Fibroblast of gingiva (primary cell): ENCODE measurements around the gene TERB1.
"Not testable (repeated sequence)": the region's sequence is repeated elsewhere in the genome, so short reads cannot be mapped to it uniquely, and the experiment has no call there.

Source experiments
- DNase-seq: peaks from one replicate; pipeline ENCODE4 v3.0.0-alpha.2; 2011; ENCODE audit warnings: low read depth

TERB1 gene

DNA sequence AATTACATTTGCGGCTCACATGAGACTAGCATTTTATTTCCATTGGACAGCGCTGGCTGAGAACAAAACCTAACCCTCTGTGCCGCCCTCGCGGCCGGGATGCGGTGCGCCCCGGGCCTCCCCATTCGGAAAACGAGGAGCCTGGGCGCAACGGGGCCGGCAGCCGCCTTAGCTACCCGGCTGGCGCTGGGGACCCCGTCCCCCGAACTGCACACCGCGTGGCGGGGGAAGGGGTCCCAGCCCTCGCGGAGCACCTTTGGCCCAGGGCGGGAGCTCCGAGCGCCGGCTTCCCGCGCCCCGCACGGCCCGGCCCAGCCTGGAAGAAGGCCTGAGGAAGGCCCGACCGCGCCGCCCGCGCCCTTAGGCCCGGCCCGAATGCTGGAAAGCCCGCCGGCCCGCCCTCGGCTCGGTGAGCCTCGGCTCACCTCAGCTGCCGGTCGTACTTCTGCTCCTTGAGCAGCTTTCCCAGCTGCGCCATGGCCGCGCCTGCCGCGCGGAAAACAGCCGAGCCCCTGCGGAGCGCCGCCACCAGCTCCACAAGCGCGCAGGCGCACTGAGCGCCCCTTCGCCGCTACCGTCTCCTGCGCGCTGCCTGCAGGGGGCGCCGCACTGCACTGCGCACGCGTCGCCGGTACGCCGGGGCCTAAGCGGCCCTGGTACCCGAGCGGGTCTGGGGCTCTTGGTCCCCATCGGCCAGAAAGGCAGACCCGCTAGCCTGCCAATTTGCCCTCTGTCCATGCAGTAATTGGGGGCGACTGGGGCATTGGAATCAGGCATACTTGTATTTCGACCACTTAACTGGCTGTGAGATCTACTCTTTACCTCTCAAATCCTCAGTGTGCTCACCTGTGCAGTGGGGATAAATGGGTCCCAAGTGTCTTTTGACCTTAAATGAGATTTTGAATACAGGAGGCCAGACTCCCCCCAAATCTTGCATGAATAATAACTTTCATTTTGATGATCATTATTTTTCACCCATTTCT lies 29.3 kb upstream of the TERB1 start, which contains the start of gene NAE1:
NAE1 (minus strand) TSS at position 555 of the 983 bp plus-strand sequence; CDS start at position 478, 77 bp downstream.
- DNase-seq, result peak; percentile 79

GRCh38 chr16:66824006-66824405 lies 22.6 kb upstream of the TERB1 start:
- DNase-seq, result peak; percentile 9

GRCh38 chr16:66814734-66815133 lies 13.3 kb upstream of the TERB1 start:
- no peak for DNase-seq

GRCh38 chr16:66811043-66811442 lies 9.7 kb upstream of the TERB1 start:
- no peak for DNase-seq

DNA sequence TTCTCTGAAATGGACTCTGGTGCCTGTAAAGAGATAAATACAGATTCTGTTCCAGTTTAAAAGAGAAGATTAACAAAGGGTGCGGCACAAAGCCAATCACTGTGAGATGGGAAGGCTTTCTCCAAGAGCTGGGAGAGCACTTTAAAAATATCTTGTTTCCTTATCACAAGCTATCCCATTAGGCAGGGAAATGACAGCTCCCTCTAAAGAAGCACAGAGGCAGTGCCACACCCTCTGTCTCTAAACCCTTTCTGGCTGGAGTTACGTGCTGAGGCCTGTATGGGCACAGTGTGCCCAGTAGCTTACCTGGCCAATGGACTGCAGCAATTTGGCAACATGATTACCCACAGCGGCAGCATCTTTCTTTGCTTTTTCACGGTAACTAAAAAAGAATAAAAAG lies 9.0 kb upstream of the TERB1 start:
- DNase-seq, result no peak

- DNase-seq, result no peak
Observed at GRCh38 chr16:66809765-66810164, 8.4 kb upstream of the TERB1 start.

DNA sequence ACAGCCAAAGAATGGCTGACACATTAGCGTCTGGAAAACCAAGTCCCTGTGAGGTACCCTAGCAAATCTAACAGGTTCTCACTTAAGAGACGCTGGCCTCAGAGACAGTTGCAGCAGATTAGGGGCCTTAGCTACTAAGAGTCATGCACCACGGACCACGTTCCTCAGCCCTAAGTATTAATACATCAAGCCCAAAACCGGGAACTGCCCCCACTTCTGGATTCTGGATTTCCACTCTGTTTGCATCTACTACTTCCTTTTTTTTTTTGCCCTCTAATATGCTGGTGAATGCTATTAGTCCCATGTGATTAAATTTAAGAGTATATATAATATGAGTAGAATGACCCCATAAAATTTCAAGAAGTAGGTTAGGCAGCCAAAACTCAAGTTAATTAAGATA lies 775 bp upstream of the TERB1 start:
- no peak for DNase-seq

DNA sequence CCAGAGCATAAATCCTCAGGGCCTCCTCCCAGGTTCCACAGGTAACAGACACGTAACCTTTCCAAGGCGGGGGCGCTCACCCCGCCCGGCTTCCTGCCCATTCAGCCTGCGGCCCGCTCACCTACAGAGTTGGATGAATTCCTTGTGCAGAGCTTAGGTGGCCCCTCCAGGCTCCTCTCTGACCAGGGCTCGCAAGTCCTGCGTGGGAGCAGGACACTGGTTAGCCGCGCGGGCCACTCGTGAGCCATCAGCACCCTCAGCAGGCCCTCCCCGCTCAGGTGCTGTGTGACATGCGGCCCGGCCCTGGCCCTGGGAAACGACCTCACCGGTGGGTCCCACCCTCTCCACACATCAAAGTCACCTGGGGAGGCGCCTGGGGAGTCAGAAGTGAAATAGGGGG lies 528 bp downstream of the TERB1 start:
- DNase-seq, result no peak

DNA sequence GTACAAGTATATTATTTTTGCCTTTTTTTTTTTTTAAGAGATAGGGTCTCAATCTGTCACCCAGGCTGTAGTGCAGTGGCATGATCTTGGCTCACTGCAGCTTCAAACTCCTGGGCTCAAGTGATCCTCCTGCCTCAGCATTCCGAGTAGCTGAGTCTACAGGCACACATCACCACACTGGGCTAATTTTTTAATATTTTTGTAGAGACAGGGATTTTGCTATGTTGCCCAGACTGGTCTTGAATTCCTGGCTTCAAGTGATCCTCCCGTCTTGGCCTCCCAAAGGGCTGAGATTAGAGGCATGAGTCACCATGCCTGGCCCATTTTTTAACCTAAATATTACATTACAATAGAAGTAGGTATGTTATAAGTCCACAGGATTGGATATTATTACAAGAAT lies 3.2 kb downstream of the TERB1 start:
- no peak for DNase-seq

DNA sequence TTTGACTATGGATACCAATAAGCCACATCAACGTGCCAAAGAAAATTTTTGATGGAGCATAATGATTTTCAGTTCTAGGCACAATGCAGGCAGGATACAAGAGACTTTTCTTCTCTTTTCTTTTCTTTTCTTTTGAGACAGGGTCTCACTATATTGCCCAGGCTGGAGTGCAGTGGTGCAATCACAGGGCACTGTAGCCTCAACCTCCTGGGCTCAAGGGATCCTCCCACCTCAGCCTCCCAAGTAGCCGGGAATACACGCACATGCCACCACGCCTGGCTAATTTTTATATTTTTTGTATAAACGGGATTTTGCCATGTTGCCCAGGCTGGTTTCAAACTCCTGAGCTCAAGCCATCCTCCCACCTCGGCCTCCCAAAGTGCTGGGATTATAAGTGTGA lies 7.4 kb downstream of the TERB1 start:
- DNase-seq, result not testable (repeated sequence)

- DNase-seq, result no peak
Observed at GRCh38 chr16:66790130-66790733, 11.2 kb downstream of the TERB1 start.

- no peak for DNase-seq
Observed at GRCh38 chr16:66787427-66787826, 14.0 kb downstream of the TERB1 start.

- no peak for DNase-seq
Observed at GRCh38 chr16:66786551-66786950, 14.8 kb downstream of the TERB1 start.

- no peak for DNase-seq
Observed at GRCh38 chr16:66776457-66776856, 24.9 kb downstream of the TERB1 start.

DNA sequence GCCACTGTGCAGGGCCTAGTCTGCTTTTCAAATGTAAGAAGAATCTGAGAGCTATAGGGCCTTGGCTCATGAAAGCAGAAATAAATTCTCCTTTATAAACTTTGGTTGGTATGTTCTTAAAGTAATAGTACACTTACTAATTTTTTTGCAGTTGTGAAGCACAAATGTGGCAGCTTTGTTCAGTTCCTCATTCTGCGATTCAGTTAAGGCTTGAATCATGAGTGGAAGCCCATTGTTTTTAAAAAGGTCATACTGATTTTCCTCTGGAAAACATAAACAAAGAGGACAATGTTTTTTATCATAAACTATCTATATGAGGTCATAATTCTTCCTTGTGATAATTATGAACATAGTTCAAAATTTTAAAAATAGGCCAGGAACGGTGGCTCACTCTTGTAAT lies 26.4 kb downstream of the TERB1 start:
- DNase-seq, result no peak

- no peak for DNase-seq
Observed at GRCh38 chr16:66758086-66758485, 43.3 kb downstream of the TERB1 start.

- DNase-seq, result no peak
Observed at GRCh38 chr16:66754819-66755218, 46.6 kb downstream of the TERB1 start.

DNA sequence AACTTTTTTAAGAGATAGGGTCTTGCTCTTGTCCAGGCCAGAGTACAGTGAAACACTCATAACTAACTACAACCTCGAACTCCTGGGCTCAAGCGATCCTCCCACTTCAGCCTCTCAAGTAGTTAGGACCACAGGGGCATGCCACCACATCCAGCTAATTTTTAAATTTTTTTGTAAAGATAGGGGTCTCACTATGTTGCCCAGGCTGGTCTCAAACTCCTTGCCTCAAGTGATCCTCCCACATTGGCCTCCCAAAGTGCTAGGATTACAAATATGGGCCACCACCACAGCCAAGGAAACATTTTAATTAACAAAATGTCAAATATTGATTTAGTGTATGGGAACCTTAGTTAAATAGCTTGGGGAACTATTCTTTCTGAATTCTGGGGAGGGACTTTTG lies 47.2 kb downstream of the TERB1 start:
- DNase-seq, result no peak

DNA sequence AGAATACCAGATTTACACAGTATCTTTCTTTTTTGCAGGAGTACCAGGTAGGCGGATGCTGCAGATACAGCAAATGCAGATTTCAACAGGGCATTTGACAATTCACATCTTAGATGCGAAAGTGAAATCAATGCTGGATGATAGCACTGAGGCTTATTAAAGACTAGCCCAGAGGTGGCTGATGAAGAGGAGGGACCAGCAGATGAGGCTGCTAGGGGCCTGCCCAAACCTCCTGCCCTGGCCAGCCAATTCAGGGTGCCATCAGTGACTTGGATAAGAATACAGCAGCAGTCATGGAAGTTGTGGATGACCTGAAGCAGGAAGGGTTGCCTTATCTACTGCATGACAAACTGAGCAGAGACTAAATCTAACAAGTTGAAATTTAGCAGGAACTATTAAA lies 48.4 kb downstream of the TERB1 start:
- no peak for DNase-seq

GRCh38 chr16:66752379-66752778 lies 49.0 kb downstream of the TERB1 start:
- no peak for DNase-seq

GRCh38 chr16:66751992-66752322 lies 49.4 kb downstream of the TERB1 start:
- no peak for DNase-seq

DNA sequence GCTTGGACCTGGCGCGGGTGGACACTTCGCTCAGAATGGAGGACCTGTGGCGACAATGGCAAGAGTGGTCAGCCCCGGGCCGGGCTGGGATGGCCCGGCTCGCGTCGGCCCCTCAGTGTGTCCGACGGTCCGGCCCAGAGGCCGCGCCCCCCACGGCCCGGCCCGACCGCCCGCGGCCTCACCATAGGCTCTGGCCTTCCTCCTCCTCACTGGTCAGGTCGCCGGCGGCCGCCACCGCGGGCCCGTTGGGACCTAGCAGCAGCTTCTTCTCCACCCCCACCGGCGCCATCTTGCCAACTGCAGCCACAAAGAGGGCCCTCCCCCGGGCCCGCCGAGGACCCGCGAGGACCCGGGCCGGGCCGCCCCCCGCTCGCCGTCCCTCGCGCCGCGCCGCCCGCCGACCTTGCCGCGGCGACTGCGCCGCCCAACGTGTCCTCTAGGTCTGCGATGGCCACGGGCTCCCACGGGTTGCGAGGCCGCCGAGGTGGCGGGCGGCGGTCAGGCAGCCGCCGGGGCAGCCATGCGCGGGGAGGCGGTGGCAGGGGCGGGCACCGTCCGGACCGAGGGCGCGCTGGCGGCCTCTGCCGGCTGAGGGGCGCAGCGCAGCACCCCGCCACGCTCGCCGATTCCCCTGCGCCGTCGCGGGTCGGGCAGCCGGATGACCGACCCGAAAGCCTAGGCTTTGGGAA lies 49.9 kb downstream of the TERB1 start, which contains the start of gene DYNC1LI2:
DYNC1LI2 (minus strand) TSS at position 307 of the 689 bp plus-strand sequence; CDS start at position 289, 18 bp downstream.
- peak; percentile 69 for DNase-seq

DNA sequence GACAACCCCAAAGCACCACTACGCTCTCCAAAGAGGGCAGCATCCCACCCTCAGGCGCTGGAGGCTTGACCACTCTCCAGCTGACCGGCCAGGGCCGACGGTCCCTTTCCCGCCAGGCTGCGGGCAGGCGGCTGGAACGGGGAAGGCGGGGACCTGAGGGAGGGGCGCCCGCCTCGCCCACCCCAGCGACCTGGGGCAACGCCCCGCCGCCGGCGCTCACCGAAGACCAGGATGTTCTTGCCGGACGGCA lies 50.4 kb downstream of the TERB1 start:
- no peak for DNase-seq
